H1 (cell line): ENCODE results near the gene LRBA. TPM values are rescaled to one million over a fixed set of nuclear protein-coding genes. Genes with fewer than 3 reads are reported as not detected.

Source experiments
- BRCA1 ChIP-seq: IDR thresholded peaks from 2 replicates; pipeline ENCODE4 v1.6.1; 2012; ENCODE audit warnings: low read depth, low read length, improper control_type of control experiment
- CHD7 ChIP-seq: fragments of 300-600 bp; sonication (generic); IDR thresholded peaks from 2 replicates; pipeline ENCODE4 v1.7.1; 2012; ENCODE audit warnings: low read length, moderate library complexity, mild to moderate bottlenecking, inconsistent platforms; ENCODE audit not compliant: insufficient replicate concordance
- FOSL1 ChIP-seq: IDR thresholded peaks from 2 replicates; pipeline ENCODE4 v1.6.1; 2011; ENCODE audit warnings: mild to moderate bottlenecking, low read depth, low read length, moderate library complexity; ENCODE audit not compliant: insufficient read depth
- GABPA ChIP-seq: IDR thresholded peaks from 2 replicates; pipeline ENCODE4 v1.6.1; 2011; ENCODE audit warnings: mild to moderate bottlenecking, low read length, moderate library complexity, borderline replicate concordance; ENCODE audit not compliant: insufficient read depth
- KDM4A ChIP-seq: IDR thresholded peaks from one replicate; pipeline ENCODE4 v1.7.1; 2012; ENCODE audit warnings: low read depth, mild to moderate bottlenecking, moderate library complexity, low read length, inconsistent platforms; ENCODE audit not compliant: severe bottlenecking
- KDM5A ChIP-seq: fragments of 200-600 bp; IDR thresholded peaks from 2 replicates; pipeline ENCODE4 v1.7.1; 2012; ENCODE audit warnings: mild to moderate bottlenecking, low read length, inconsistent platforms, mixed read lengths
- SIRT6 ChIP-seq: IDR thresholded peaks from one replicate; pipeline ENCODE4 v1.7.1; 2012; ENCODE audit warnings: low read length, inconsistent platforms
- SP1 ChIP-seq: IDR thresholded peaks from 2 replicates; pipeline ENCODE4 v1.6.1; 2011; ENCODE audit warnings: low read depth, low read length
- SRF ChIP-seq: IDR thresholded peaks from 2 replicates; pipeline ENCODE4 v1.6.1; 2011; ENCODE audit warnings: mild to moderate bottlenecking, low read depth, low read length, moderate library complexity
- TAF7 ChIP-seq: optimal IDR thresholded peaks from 2 replicates; pipeline ENCODE3; 2011; ENCODE audit warnings: low read depth, mild to moderate bottlenecking, inconsistent platforms, low read length, moderate library complexity, borderline replicate concordance
- TEAD4 ChIP-seq: IDR thresholded peaks from 2 replicates; pipeline ENCODE4 v1.6.1; 2012; ENCODE audit warnings: low read depth, low read length, inconsistent platforms, mixed read lengths
- USF2 ChIP-seq: IDR thresholded peaks from 2 replicates; pipeline ENCODE4 v1.6.1; 2011; ENCODE audit warnings: low read length, improper control_type of control experiment
- polyA plus RNA-seq, 7 experiments: library from polyadenylated mRNA; depleted of rRNA in 3 of 7; stranded (reverse) in 5 of 7; unstranded in 2 of 7; fragments of >200 nt in 5 of 7; fragments of 200-250 nt in 2 of 7; gene quantifications; 1 replicate in 5 of 7; 2 replicates in 1 of 7; 4 replicates in 1 of 7; pipeline versions ENCODE4 v1.2.1 to v1.2.3, GENCODE V29; 2011 to 2013; ENCODE audit warnings: missing spikeins in 2 of 7, mixed read lengths in 2 of 7
- total RNA-seq: library from RNA; stranded (reverse); fragmentation: NEBNext Ultra II Directional; extraction: Animal tissue kit (Norgen Biotek cat#: 25700); gene quantifications from 2 replicates; pipeline ENCODE4 v1.2.1, GENCODE V29; 2021

The LRBA gene
- total and polyA plus RNA-seq, 2 of the 8 experiments (the other 6 are each of a cell fraction or from before 2014, with no cell fraction given) = 54.6 to 83.2 TPM

GRCh38 chr4:150329373-150329772, 685.7 kb downstream of the LRBA start (continued):
- TF ChIP-seq CHD7 = no peak
- TF ChIP-seq KDM4A = no peak
- no peak for TF ChIP-seq TEAD4
- TF ChIP-seq FOSL1 = no peak
- no peak for TF ChIP-seq SRF
- TF ChIP-seq SIRT6 = no peak
- TF ChIP-seq KDM5A = no peak
- TF ChIP-seq SP1 = no peak
- no peak for TF ChIP-seq TAF7
- no peak for TF ChIP-seq GABPA
- no peak for TF ChIP-seq BRCA1
- no peak for TF ChIP-seq USF2
